GM10266 (cell line): ENCODE results near the gene ADCY10.

Experiments
- DNase-seq: peaks from one replicate; pipeline ENCODE4 v3.0.0; 2012; ENCODE audit errors: extremely low spot score
- CTCF ChIP-seq: IDR thresholded peaks from 2 replicates; pipeline ENCODE4 v1.5.1; 2012; ENCODE audit warnings: mild to moderate bottlenecking, low read depth; ENCODE audit not compliant: control insufficient read depth, insufficient read depth; ENCODE audit errors: missing control alignments

ADCY10 gene

GRCh38 chr1:167882376-167882775 is 31.6 kb downstream of the ADCY10 start:
- no peak for TF ChIP-seq CTCF
- no peak for DNase-seq

- DNase-seq = no peak
- TF ChIP-seq CTCF = no peak
These were observed 32.1 kb downstream of the ADCY10 start for GRCh38 chr1:167881786-167882185.

- TF ChIP-seq CTCF = no peak
- no peak for DNase-seq
These were observed 32.9 kb downstream of the ADCY10 start for GRCh38 chr1:167881069-167881468.

- no peak for DNase-seq
- TF ChIP-seq CTCF = no peak
These were observed 33.3 kb downstream of the ADCY10 start for GRCh38 chr1:167880580-167881021.

- no peak for DNase-seq
- TF ChIP-seq CTCF = no peak
These were observed 34.4 kb downstream of the ADCY10 start for GRCh38 chr1:167879508-167879907.

GRCh38 chr1:167878372-167879160 is 35.4 kb downstream of the ADCY10 start:
- no peak for TF ChIP-seq CTCF
- DNase-seq = no peak

- no peak for TF ChIP-seq CTCF
- no peak for DNase-seq
These were observed 37.2 kb downstream of the ADCY10 start for GRCh38 chr1:167876597-167877175.
